ENCODE data around the gene PCDHGA11. TPM values are rescaled to one million over a fixed set of nuclear protein-coding genes. Genes with fewer than 3 reads are reported as not detected.
"Not testable (repeated sequence)": the region's sequence is repeated elsewhere in the genome, so short reads cannot be mapped to it uniquely, and the experiment has no call there.

PCDHGA11 gene
- polyA plus RNA-seq, 1 experiment: 7.7 TPM

- Histone ChIP-seq H3K27ac (ENCODE audit: low read depth, low read length) (peak within 1 kb of the TSS; percentile 52), H3K27me3 (ENCODE audit: control insufficient read depth, insufficient read depth, low read length) (no peaks in the 10 kb centered on the region), H3K9me3 (ENCODE audit: control insufficient read depth, insufficient read depth, low read length) (peaks cover 62% of the 10 kb centered on the region), H3K4me3 (ENCODE audit: low read depth, low read length) (peak within 1 kb of the TSS; percentile 58)
- ChIA-PET CTCF (interaction anchor here (0.7 to 5.0 kb wide), 33 partner anchors 8 to 178 kb away, joined by 3 to 178 read pairs (median 4); partner anchors contain the start of genes PCDHGA1, PCDHGA11, PCDHGA12 and PCDHGA4), POLR2A (interaction anchor here (0.9 to 1.8 kb wide), 3 partner anchors 112 to 151 kb away, joined by 3 to 5 read pairs (median 4); no protein-coding TSS in a partner anchor)
- DNase-seq (ENCODE audit: low read depth, low spot score): no peak
- peak; percentile 77 for TF ChIP-seq CTCF (IDR thresholded peaks at IDR 0.05; ENCODE audit: low read depth, low read length)
Measured at GRCh38 chr5:141412854-141413539, 7.9 kb upstream of the PCDHGA11 start, which contains the start of gene PCDHGA10. PCDHGA10 (plus strand) TSS chr5:141412987; CDS start chr5:141413176, 189 bp downstream.

- peak overlapping the region; percentile 58 for H3K4me3 ChIP-seq (ENCODE audit: low read depth, low read length)
- H3K9me3 ChIP-seq (ENCODE audit: control insufficient read depth, insufficient read depth, low read length): peaks cover 62% of the 10 kb centered on the region
- CTCF ChIA-PET: interaction anchor here (0.7 to 5.0 kb wide), 23 partner anchors 11 to 155 kb away, joined by 3 to 178 read pairs (median 4); partner anchors contain the start of genes PCDHGA12, PCDHGA9, PCDHGB1 and PCDHGB3
- POLR2A ChIA-PET: interaction anchor here (0.9 to 1.8 kb wide), 3 partner anchors 111 to 151 kb away, joined by 3 to 5 read pairs (median 4); no protein-coding TSS in a partner anchor
- H3K27ac ChIP-seq (ENCODE audit: low read depth, low read length): no peak overlapping the region
- no peak for TF ChIP-seq CTCF (IDR thresholded peaks at IDR 0.05; ENCODE audit: low read depth, low read length)
- H3K27me3 ChIP-seq (ENCODE audit: control insufficient read depth, insufficient read depth, low read length): no peaks in the 10 kb centered on the region
- DNase-seq (ENCODE audit: low read depth, low spot score): no peak
Measured at GRCh38 chr5:141413540-141414069, 7.2 kb upstream of the PCDHGA11 start.

- H3K4me3 ChIP-seq (ENCODE audit: low read depth, low read length); POLR2A ChIA-PET; DNase-seq (ENCODE audit: low read depth, low spot score); H3K27ac ChIP-seq (ENCODE audit: low read depth, low read length); H3K27me3 ChIP-seq (ENCODE audit: control insufficient read depth, insufficient read depth, low read length): not testable (repeated sequence)
- H3K9me3 ChIP-seq (ENCODE audit: control insufficient read depth, insufficient read depth, low read length): peaks cover 63% of the 10 kb centered on the region
- CTCF ChIA-PET: interaction anchor here (0.9 to 5.0 kb wide), 6 partner anchors 15 to 149 kb away, joined by 3 to 178 read pairs (median 20); partner anchors contain the start of genes PCDHGA12 and PCDHGB3
Measured at GRCh38 chr5:141414548-141415274, 6.1 kb upstream of the PCDHGA11 start.

GRCh38 chr5:141415275-141415618 lies 5.6 kb upstream of the PCDHGA11 start:
- peaks cover 61% of the 10 kb centered on the region for H3K9me3 ChIP-seq (ENCODE audit: control insufficient read depth, insufficient read depth, low read length)
- CTCF ChIA-PET: interaction anchor here (4.8 to 7.6 kb wide), 2 partner anchors 143 to 148 kb away, joined by 106 to 107 read pairs; no protein-coding TSS in a partner anchor
- H3K27ac ChIP-seq (ENCODE audit: low read depth, low read length); H3K27me3 ChIP-seq (ENCODE audit: control insufficient read depth, insufficient read depth, low read length); DNase-seq (ENCODE audit: low read depth, low spot score); H3K4me3 ChIP-seq (ENCODE audit: low read depth, low read length); POLR2A ChIA-PET: not testable (repeated sequence)

GRCh38 chr5:141417494-141418172 lies 3.2 kb upstream of the PCDHGA11 start, which contains the start of gene PCDHGB7:
PCDHGB7 (plus strand) TSS chr5:141417677; CDS start chr5:141417860, 183 bp downstream.
- POLR2A ChIA-PET: interaction anchor here (0.6 kb wide), 1 partner anchor 140 kb away, joined by 3 read pairs; no protein-coding TSS in a partner anchor

More at GRCh38 chr5:141417494-141418172, 3.2 kb upstream of the PCDHGA11 start, which contains the start of gene PCDHGB7:
- Histone ChIP-seq H3K27ac (ENCODE audit: low read depth, low read length) (peak within 1 kb of the TSS; percentile 65), H3K4me3 (ENCODE audit: low read depth, low read length) (peak within 1 kb of the TSS; percentile 57), H3K9me3 (ENCODE audit: control insufficient read depth, insufficient read depth, low read length) (peaks cover 73% of the 10 kb centered on the region)
- CTCF ChIA-PET: interaction anchor here (0.5 to 7.6 kb wide), 21 partner anchors 10 to 149 kb away, joined by 3 to 107 read pairs (median 4); partner anchors contain the start of genes PCDHGA1, PCDHGA4, PCDHGA9 and PCDHGB5
- DNase-seq (ENCODE audit: low read depth, low spot score): peak; percentile 55
- TF ChIP-seq CTCF (IDR thresholded peaks at IDR 0.05; ENCODE audit: low read depth, low read length): peak; percentile 78
- H3K27me3 ChIP-seq (ENCODE audit: control insufficient read depth, insufficient read depth, low read length): not testable (repeated sequence)
